SJCRH30 (cell line): ENCODE measurements around the gene PLPPR3. TPM values are rescaled to one million over a fixed set of nuclear protein-coding genes. Genes with fewer than 3 reads are reported as not detected.

Experiments used
- DNase-seq, 2 experiments: peaks; one replicate each; pipeline ENCODE4 v3.0.0-alpha.2; 2015 to 2020
- H3K27ac ChIP-seq: fragments of 250-450 bp; sonication (Bioruptor Pico); 2 replicates; pipeline ENCODE4 v1.5.1; 2020; ENCODE audit warnings: mild to moderate bottlenecking, moderate library complexity
- H3K27me3 ChIP-seq: fragments of 250-450 bp; sonication (Bioruptor Pico); 2 replicates; pipeline ENCODE4 v1.5.1; 2020; ENCODE audit warnings: mild to moderate bottlenecking, moderate library complexity
- H3K36me3 ChIP-seq: fragments of 250-450 bp; sonication (Bioruptor Pico); 2 replicates; pipeline ENCODE4 v1.5.1; 2020; ENCODE audit warnings: mild to moderate bottlenecking, moderate library complexity
- H3K4me1 ChIP-seq: fragments of 250-450 bp; sonication (Bioruptor Pico); 2 replicates; pipeline ENCODE4 v1.5.1; 2020; ENCODE audit warnings: mild to moderate bottlenecking, moderate library complexity
- H3K4me3 ChIP-seq: fragments of 250-450 bp; sonication (Bioruptor Pico); 2 replicates; pipeline ENCODE4 v1.5.1; 2020; ENCODE audit warnings: mild to moderate bottlenecking, moderate library complexity
- H3K9me3 ChIP-seq: fragments of 250-450 bp; sonication (Bioruptor Pico); replicated peaks from 2 replicates; pipeline ENCODE4 v1.5.1; 2020; ENCODE audit warnings: mild to moderate bottlenecking, moderate library complexity
- total RNA-seq: library from RNA; depleted of rRNA; stranded (reverse); fragments of >200 nt; shearing (Covaris generic); gene quantifications from 2 replicates; pipeline ENCODE4 v1.2.3, GENCODE V29; 2014

Gene PLPPR3
- total RNA-seq, 1 experiment from 2014 or later: not detected

GRCh38 chr19:802498-803098, 19.2 kb downstream of the PLPPR3 start:
- Histone ChIP-seq H3K9me3 (no peaks in the 10 kb centered on the region), H3K27me3 (no peaks in the 10 kb centered on the region), H3K36me3 (peaks cover 86% of the 10 kb centered on the region), H3K27ac (no peak overlapping the region), H3K4me1 (peaks cover 3% of the 10 kb centered on the region; the same call in 1 of the 2 replicates), H3K4me3 (no peak overlapping the region)
- DNase-seq: no peak

DNA sequence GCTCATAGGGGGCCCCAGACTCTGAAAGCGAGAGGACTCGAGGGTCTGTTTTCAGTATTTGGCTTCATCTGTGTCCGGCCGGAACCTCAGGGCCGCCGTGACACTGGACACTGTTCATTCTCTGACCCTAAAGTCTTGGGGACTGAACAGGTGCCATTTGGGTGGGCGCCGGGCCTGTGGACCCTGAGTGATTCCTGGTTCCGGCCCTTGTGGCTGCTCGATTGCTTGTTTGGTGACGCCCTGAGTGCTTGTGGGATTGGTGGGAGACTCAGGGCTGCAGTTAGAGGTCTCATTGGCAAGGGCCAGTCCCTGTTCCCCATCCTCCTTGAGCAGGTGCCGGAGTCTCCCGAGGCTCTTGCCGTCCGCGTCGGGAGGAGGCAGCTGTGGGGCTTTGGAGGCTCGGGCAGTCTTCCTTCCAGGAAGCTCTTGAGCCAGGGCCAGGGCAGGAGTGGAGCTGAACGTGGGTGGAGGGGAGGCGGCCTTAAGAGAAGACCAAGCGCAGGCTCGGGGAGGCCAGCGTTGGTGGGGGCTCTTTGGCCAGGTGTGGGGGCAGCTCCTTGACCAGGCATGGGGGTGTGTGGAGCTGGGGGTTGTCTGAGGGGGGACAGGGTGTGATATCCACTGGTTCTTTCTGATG, 19.8 kb downstream of the PLPPR3 start:
- H3K27me3 ChIP-seq: no peaks in the 10 kb centered on the region
- H3K4me1 ChIP-seq: peaks cover 3% of the 10 kb centered on the region; the same call in 1 of the 2 replicates
- no peaks in the 10 kb centered on the region for H3K9me3 ChIP-seq
- H3K36me3 ChIP-seq: peaks cover 80% of the 10 kb centered on the region
- no peak overlapping the region for H3K27ac ChIP-seq
- no peak for DNase-seq
- H3K4me3 ChIP-seq: no peak overlapping the region

- Histone ChIP-seq H3K27ac (no peak overlapping the region), H3K4me1 (peaks cover 3% of the 10 kb centered on the region; the same call in 1 of the 2 replicates), H3K36me3 (peaks cover 73% of the 10 kb centered on the region), H3K9me3 (no peaks in the 10 kb centered on the region), H3K27me3 (no peaks in the 10 kb centered on the region), H3K4me3 (no peak overlapping the region)
- DNase-seq: no peak
Observed at GRCh38 chr19:801030-801860, 20.5 kb downstream of the PLPPR3 start.

- Histone ChIP-seq H3K9me3 (no peaks in the 10 kb centered on the region), H3K4me3 (no peak overlapping the region), H3K27me3 (no peaks in the 10 kb centered on the region), H3K4me1 (peaks cover 3% of the 10 kb centered on the region; the same call in 1 of the 2 replicates), H3K27ac (no peak overlapping the region), H3K36me3 (peaks cover 71% of the 10 kb centered on the region)
- DNase-seq: no peak
Observed at GRCh38 chr19:800360-801029, 21.3 kb downstream of the PLPPR3 start.

- H3K4me1 ChIP-seq: peaks cover 3% of the 10 kb centered on the region; the same call in 1 of the 2 replicates
- H3K27me3 ChIP-seq: no peaks in the 10 kb centered on the region
- H3K36me3 ChIP-seq: peaks cover 60% of the 10 kb centered on the region
- H3K4me3 ChIP-seq: peak overlapping the region; percentile 99
- H3K9me3 ChIP-seq: no peaks in the 10 kb centered on the region
- DNase-seq: peak in 1 of 2 experiments; percentile 56
- H3K27ac ChIP-seq: peak overlapping the region; percentile 77
Observed at GRCh38 chr19:799076-799881, 22.5 kb downstream of the PLPPR3 start.

DNA sequence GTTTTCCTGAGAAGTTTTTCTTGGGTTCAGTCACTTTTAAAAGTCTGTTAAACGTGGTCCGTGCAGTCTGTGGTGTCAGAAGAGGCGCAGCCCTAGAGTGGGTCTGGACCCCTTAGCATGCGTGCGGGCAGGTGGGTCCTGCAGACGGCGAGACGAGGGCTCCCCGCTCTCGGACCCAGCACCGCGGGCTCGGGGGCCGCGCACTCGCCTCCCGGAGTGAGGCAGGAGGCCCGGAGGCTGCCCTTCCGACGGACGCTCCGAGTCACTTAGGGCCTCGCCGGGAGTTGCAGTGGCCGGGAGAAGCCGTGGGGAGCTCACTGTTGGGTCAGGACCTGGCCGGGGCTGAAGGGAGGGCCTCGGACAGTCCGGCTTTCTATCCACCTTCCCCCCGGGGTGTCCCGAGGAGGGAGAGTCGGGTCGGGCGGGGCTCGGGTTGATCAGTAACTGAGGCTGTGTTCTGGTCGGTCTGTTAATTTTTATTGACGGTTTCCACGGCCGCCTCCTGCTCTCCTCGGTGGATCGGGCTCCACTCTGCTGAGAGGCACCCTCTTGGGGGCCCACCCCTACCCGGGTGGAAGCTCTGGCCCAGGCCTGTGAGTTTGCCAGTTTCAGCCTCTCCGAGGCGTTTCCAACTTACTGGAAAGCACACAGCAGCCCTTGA, 23.2 kb downstream of the PLPPR3 start:
- Histone ChIP-seq H3K36me3 (peaks cover 53% of the 10 kb centered on the region), H3K4me1 (peaks cover 3% of the 10 kb centered on the region; the same call in 1 of the 2 replicates)
- DNase-seq: no peak

DNA sequence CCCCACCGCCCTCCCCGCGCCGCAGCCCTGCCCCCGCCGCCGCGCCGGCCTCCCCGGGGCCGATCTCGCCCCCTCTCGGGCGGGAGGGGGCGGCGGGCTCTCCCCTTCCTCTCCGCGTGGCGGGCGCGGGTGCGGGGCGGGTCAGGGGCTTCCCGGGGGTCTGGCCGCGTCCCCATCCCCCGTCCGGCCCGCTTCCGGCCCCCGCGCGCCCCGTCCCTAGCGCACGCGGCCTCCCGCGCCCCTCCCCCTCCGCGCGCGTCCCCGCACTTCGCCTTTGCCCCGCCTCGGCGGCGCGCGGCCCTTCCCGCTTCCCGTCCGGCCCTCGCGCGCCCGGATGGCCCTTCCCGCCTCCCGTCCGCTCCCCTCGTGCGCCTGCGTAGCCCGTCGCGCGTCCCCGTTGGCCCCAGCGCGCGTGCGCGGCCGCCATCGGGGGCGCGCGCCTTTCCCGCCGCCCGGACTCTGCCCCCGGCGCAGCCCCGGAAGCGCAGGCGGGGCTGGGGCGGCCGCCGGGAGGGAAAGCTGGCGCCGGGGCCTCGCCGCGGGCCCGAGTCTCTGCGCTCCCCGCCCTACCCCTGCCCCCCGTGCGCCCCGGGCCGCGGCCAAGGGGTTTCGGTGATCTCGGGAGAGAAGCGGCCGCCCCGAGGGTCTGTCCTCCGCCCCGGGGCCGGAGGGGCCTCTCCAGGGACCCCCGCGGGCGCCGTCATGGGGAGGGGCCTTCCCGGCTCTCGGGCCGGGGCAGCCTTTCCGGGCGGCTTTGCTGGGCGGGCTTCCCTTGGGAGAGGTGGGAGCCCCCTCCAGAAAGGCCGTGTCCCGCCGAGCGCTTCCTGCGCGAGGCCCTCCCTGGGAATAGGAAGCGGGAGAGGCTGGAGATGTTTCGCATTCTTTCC, 24.0 kb downstream of the PLPPR3 start:
- Histone ChIP-seq H3K36me3 (peaks cover 45% of the 10 kb centered on the region), H3K4me1 (peaks cover 3% of the 10 kb centered on the region; the same call in 1 of the 2 replicates), H3K27me3 (no peaks in the 10 kb centered on the region), H3K4me3 (peak overlapping the region; percentile 99), H3K27ac (peak overlapping the region; percentile 77), H3K9me3 (no peaks in the 10 kb centered on the region)
- peak; percentile 84 to 87 for DNase-seq

More for the DNA sequence above, 23.2 kb downstream of the PLPPR3 start:
- Histone ChIP-seq H3K9me3 (no peaks in the 10 kb centered on the region), H3K27ac (peak overlapping the region; percentile 77), H3K27me3 (no peaks in the 10 kb centered on the region), H3K4me3 (peak overlapping the region; percentile 99)

GRCh38 chr19:796692-797527, 24.8 kb downstream of the PLPPR3 start, which contains the start of gene PTBP1:
TSS of gene PTBP1 (plus strand) at chr19:797452. CDS start at chr19:797498, 46 bp downstream.
- Histone ChIP-seq H3K36me3 (peaks cover 36% of the 10 kb centered on the region), H3K9me3 (no peaks in the 10 kb centered on the region), H3K4me1 (peaks cover 7% of the 10 kb centered on the region; the same call in 1 of the 2 replicates), H3K27ac (peak within 1 kb of the TSS; percentile 77), H3K27me3 (no peaks in the 10 kb centered on the region), H3K4me3 (peak within 1 kb of the TSS; percentile 99)
- peak; percentile 100 for DNase-seq

- DNase-seq: no peak
- Histone ChIP-seq H3K4me3 (peak overlapping the region; percentile 61), H3K27me3 (no peaks in the 10 kb centered on the region), H3K9me3 (no peaks in the 10 kb centered on the region), H3K27ac (no peak overlapping the region), H3K4me1 (peaks cover 7% of the 10 kb centered on the region; the same call in 1 of the 2 replicates), H3K36me3 (peaks cover 27% of the 10 kb centered on the region)
Observed at GRCh38 chr19:795691-796581, 25.8 kb downstream of the PLPPR3 start.

DNA sequence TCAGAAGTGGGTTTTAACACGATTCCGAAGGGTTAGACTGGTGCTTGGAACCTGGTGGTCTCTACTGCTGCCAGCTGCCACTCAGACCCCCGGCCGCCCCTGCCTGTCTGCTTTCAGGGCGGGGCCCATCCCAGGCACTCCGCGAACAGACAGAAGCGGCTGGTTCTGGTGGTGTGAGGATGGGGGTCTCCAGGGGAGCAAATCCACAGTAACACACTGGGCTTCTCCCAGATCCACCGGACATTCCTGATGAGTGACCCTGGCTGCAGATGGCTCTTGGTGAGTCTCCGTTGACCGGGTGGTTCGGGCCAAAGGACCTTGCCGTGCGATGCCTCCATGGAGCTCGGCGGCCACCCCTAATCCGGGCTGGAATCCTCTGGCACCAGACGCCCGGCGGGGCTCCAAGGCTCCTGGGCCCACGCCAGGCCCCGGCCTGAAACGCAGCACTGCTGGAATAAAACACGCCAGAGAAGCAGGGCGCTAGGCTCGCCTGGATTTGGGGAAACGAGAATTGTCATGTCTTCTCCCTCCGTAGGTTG, 26.6 kb downstream of the PLPPR3 start:
- H3K9me3 ChIP-seq: no peaks in the 10 kb centered on the region
- H3K36me3 ChIP-seq: peaks cover 20% of the 10 kb centered on the region
- no peak overlapping the region for H3K4me3 ChIP-seq
- peaks cover 7% of the 10 kb centered on the region; the same call in 1 of the 2 replicates for H3K4me1 ChIP-seq
- H3K27ac ChIP-seq: no peak overlapping the region
- no peaks in the 10 kb centered on the region for H3K27me3 ChIP-seq
- DNase-seq: no peak

GRCh38 chr19:793806-794205, 27.9 kb downstream of the PLPPR3 start:
- H3K9me3 ChIP-seq: no peaks in the 10 kb centered on the region
- no peaks in the 10 kb centered on the region for H3K27me3 ChIP-seq
- H3K27ac ChIP-seq: no peak overlapping the region
- no peak for DNase-seq
- H3K4me3 ChIP-seq: no peak overlapping the region
- H3K36me3 ChIP-seq: peaks cover 9% of the 10 kb centered on the region
- H3K4me1 ChIP-seq: peaks cover 12% of the 10 kb centered on the region; the same call in 1 of the 2 replicates
